T-helper 17 cell (primary cell): Measurements from ENCODE around the gene PSMD11. TPM values are rescaled to one million over a fixed set of nuclear protein-coding genes. Genes with fewer than 3 reads are reported as not detected.
A peak's percentile ranks its signal among the peaks of the same experiment; 100 is the strongest.
"Not testable (repeated sequence)": the region's sequence is repeated elsewhere in the genome, so short reads cannot be mapped to it uniquely, and the experiment has no call there.

Experiments
- ATAC-seq: fragments of 150-1000 bp; cut with Tn5 transposase; 2 replicates; pipeline ENCODE4 v1.10.0; 2021; ENCODE audit warnings: mild to moderate bottlenecking, moderate library complexity
- DNase-seq, 3 donors: peaks; one replicate each; pipeline versions ENCODE4 v3.0.0 to v3.0.0-alpha.2; 2020 to 2021
- H3K9me3 ChIP-seq: one replicate; pipeline ENCODE4 v1.7.0; 2013; ENCODE audit warnings: low read length, mild to moderate bottlenecking; ENCODE audit not compliant: control insufficient read depth, poor library complexity, severe bottlenecking
- H3K27ac Mint-ChIP-seq: one replicate; pipeline ENCODE4 v1.8.0; 2022; ENCODE audit warnings: mild to moderate bottlenecking, moderate library complexity, mixed read lengths
- H3K27me3 Mint-ChIP-seq: one replicate; pipeline ENCODE4 v1.8.0; 2022; ENCODE audit warnings: mixed read lengths
- H3K36me3 Mint-ChIP-seq: one replicate; pipeline ENCODE4 v1.8.0; 2022; ENCODE audit warnings: low read depth, mixed read lengths
- H3K4me1 Mint-ChIP-seq: one replicate; pipeline ENCODE4 v1.8.0; 2022; ENCODE audit warnings: mild to moderate bottlenecking, mixed read lengths
- H3K4me3 Mint-ChIP-seq: one replicate; pipeline ENCODE4 v1.8.0; 2022; ENCODE audit warnings: mild to moderate bottlenecking, moderate library complexity, mixed read lengths
- total RNA-seq, 4 donors: library from RNA in 2 of 4; stranded (reverse) in 2 of 4; gene quantifications; one replicate each; pipeline ENCODE4 v1.2.3 and lab custom pipeline; 2022 to 2026

The PSMD11 gene
- total RNA-seq (10 to 100 TPM; 66.1 to 81.7 TPM), total RNA-seq (lab: John Stamatoyannopoulos, UW) (60.9 to 105 reads per million in 2 donors)

- peak within 1 kb of the TSS; percentile 94 for H3K4me3 Mint-ChIP-seq
- H3K27ac Mint-ChIP-seq: peak within 1 kb of the TSS; percentile 91
- H3K36me3 Mint-ChIP-seq: peaks cover 2% of the 10 kb centered on the region
- no peaks in the 10 kb centered on the region for H3K27me3 Mint-ChIP-seq
- H3K9me3 ChIP-seq: no peaks in the 10 kb centered on the region
- H3K4me1 Mint-ChIP-seq: peaks cover 32% of the 10 kb centered on the region
- ATAC-seq (peak; percentile 97), DNase-seq (peak; percentile 99 to 100 (median 100))
Observed at GRCh38 chr17:32444301-32445073, at the start of gene PSMD11. TSS of gene PSMD11 (plus strand) at chr17:32444510. CDS start at chr17:32444524, 14 bp downstream.

GRCh38 chr17:32396343-32396742 lies 48.0 kb upstream of the PSMD11 start:
- H3K9me3 ChIP-seq: no peaks in the 10 kb centered on the region
- DNase-seq (no peak), ATAC-seq (no peak)
- Mint-ChIP-seq H3K27me3 (no peaks in the 10 kb centered on the region), H3K4me1 (peaks cover 7% of the 10 kb centered on the region), H3K36me3 (no peaks in the 10 kb centered on the region), H3K4me3 (no peak overlapping the region), H3K27ac (no peak overlapping the region)

GRCh38 chr17:32398946-32399345 lies 45.4 kb upstream of the PSMD11 start:
- H3K9me3 ChIP-seq: no peaks in the 10 kb centered on the region
- Mint-ChIP-seq H3K36me3 (no peaks in the 10 kb centered on the region), H3K27ac (peak overlapping the region; percentile 47)

GRCh38 chr17:32410085-32410484 lies 34.2 kb upstream of the PSMD11 start:
- not testable (repeated sequence) for H3K27ac Mint-ChIP-seq, H3K9me3 ChIP-seq, H3K4me1 Mint-ChIP-seq, ATAC-seq, DNase-seq, H3K4me3 Mint-ChIP-seq, H3K27me3 Mint-ChIP-seq, H3K36me3 Mint-ChIP-seq

More at GRCh38 chr17:32398946-32399345, 45.4 kb upstream of the PSMD11 start:
- peaks cover 4% of the 10 kb centered on the region for H3K4me1 Mint-ChIP-seq
- no peak for ATAC-seq
- H3K27me3 Mint-ChIP-seq: no peaks in the 10 kb centered on the region
- no peak overlapping the region for H3K4me3 Mint-ChIP-seq
- DNase-seq: no peak

GRCh38 chr17:32426894-32427293 lies 17.4 kb upstream of the PSMD11 start:
- no peak for DNase-seq
- no peak for ATAC-seq
- Mint-ChIP-seq H3K4me1 (no peaks in the 10 kb centered on the region), H3K27me3 (no peaks in the 10 kb centered on the region), H3K36me3 (peaks cover 2% of the 10 kb centered on the region), H3K4me3 (no peak overlapping the region), H3K27ac (no peak overlapping the region)
- no peaks in the 10 kb centered on the region for H3K9me3 ChIP-seq

GRCh38 chr17:32429598-32429997 lies 14.7 kb upstream of the PSMD11 start:
- Mint-ChIP-seq H3K4me3 (no peak overlapping the region), H3K27ac (no peak overlapping the region), H3K36me3 (peaks cover 2% of the 10 kb centered on the region), H3K4me1 (no peaks in the 10 kb centered on the region), H3K27me3 (no peaks in the 10 kb centered on the region)
- H3K9me3 ChIP-seq: no peaks in the 10 kb centered on the region
- DNase-seq (no peak), ATAC-seq (no peak)

GRCh38 chr17:32440722-32441121 lies 3.6 kb upstream of the PSMD11 start:
- H3K4me3 Mint-ChIP-seq: no peak overlapping the region
- H3K4me1 Mint-ChIP-seq: peaks cover 17% of the 10 kb centered on the region
- no peak for DNase-seq
- no peak for ATAC-seq
- no peak overlapping the region for H3K27ac Mint-ChIP-seq
- peaks cover 2% of the 10 kb centered on the region for H3K36me3 Mint-ChIP-seq
- no peaks in the 10 kb centered on the region for H3K9me3 ChIP-seq
- no peaks in the 10 kb centered on the region for H3K27me3 Mint-ChIP-seq

GRCh38 chr17:32441886-32442285 lies 2.4 kb upstream of the PSMD11 start:
- peaks cover 2% of the 10 kb centered on the region for H3K36me3 Mint-ChIP-seq
- no peaks in the 10 kb centered on the region for H3K9me3 ChIP-seq
- H3K4me3 Mint-ChIP-seq: peak overlapping the region; percentile 15
- peak overlapping the region; percentile 37 for H3K27ac Mint-ChIP-seq
- H3K4me1 Mint-ChIP-seq: peaks cover 28% of the 10 kb centered on the region
- ATAC-seq (no peak), DNase-seq (no peak)
- no peaks in the 10 kb centered on the region for H3K27me3 Mint-ChIP-seq

- peak in 1 of 3 donors; percentile 10 for DNase-seq
- Mint-ChIP-seq H3K27me3 (no peaks in the 10 kb centered on the region), H3K27ac (peak overlapping the region; percentile 91), H3K4me1 (peaks cover 31% of the 10 kb centered on the region), H3K4me3 (peak overlapping the region; percentile 94), H3K36me3 (peaks cover 2% of the 10 kb centered on the region)
- H3K9me3 ChIP-seq: no peaks in the 10 kb centered on the region
- no peak for ATAC-seq
Observed at GRCh38 chr17:32443827-32444300, 446 bp upstream of the PSMD11 start.

- Mint-ChIP-seq H3K4me3 (peak overlapping the region; percentile 94), H3K4me1 (peaks cover 35% of the 10 kb centered on the region), H3K27me3 (no peaks in the 10 kb centered on the region), H3K36me3 (peaks cover 2% of the 10 kb centered on the region), H3K27ac (peak overlapping the region; percentile 91)
- ATAC-seq: no peak
- H3K9me3 ChIP-seq: no peaks in the 10 kb centered on the region
- peak in 1 of 3 donors; percentile 9 for DNase-seq
Observed at GRCh38 chr17:32445074-32445415, 735 bp downstream of the PSMD11 start.

GRCh38 chr17:32445497-32445896 lies 1.2 kb downstream of the PSMD11 start:
- Mint-ChIP-seq H3K27me3 (no peaks in the 10 kb centered on the region), H3K4me3 (peak overlapping the region; percentile 94), H3K36me3 (peaks cover 2% of the 10 kb centered on the region), H3K4me1 (peaks cover 35% of the 10 kb centered on the region), H3K27ac (peak overlapping the region; percentile 91)
- no peaks in the 10 kb centered on the region for H3K9me3 ChIP-seq
- ATAC-seq (no peak), DNase-seq (no peak)

GRCh38 chr17:32445971-32446370 lies 1.7 kb downstream of the PSMD11 start:
- H3K27ac Mint-ChIP-seq: peak overlapping the region; percentile 91
- peaks cover 2% of the 10 kb centered on the region for H3K36me3 Mint-ChIP-seq
- ATAC-seq (no peak), DNase-seq (no peak)
- peaks cover 35% of the 10 kb centered on the region for H3K4me1 Mint-ChIP-seq
- H3K4me3 Mint-ChIP-seq: peak overlapping the region; percentile 94
- no peaks in the 10 kb centered on the region for H3K9me3 ChIP-seq
- H3K27me3 Mint-ChIP-seq: no peaks in the 10 kb centered on the region

GRCh38 chr17:32446949-32447348 lies 2.6 kb downstream of the PSMD11 start:
- Mint-ChIP-seq H3K4me3 (no peak overlapping the region), H3K36me3 (peaks cover 2% of the 10 kb centered on the region), H3K4me1 (peaks cover 31% of the 10 kb centered on the region), H3K27me3 (no peaks in the 10 kb centered on the region), H3K27ac (peak overlapping the region; percentile 91)
- ATAC-seq (no peak), DNase-seq (no peak)
- H3K9me3 ChIP-seq: no peaks in the 10 kb centered on the region

GRCh38 chr17:32449963-32450362 lies 5.7 kb downstream of the PSMD11 start:
- no peaks in the 10 kb centered on the region for H3K27me3 Mint-ChIP-seq
- ATAC-seq (no peak), DNase-seq (no peak)
- peak overlapping the region; percentile 54 for H3K27ac Mint-ChIP-seq
- H3K9me3 ChIP-seq: no peaks in the 10 kb centered on the region
- H3K36me3 Mint-ChIP-seq: peaks cover 7% of the 10 kb centered on the region
- no peak overlapping the region for H3K4me3 Mint-ChIP-seq
- peaks cover 31% of the 10 kb centered on the region for H3K4me1 Mint-ChIP-seq
